Panc1 (cell line): ENCODE data around the gene KRTAP6-2. TPM values are rescaled to one million over a fixed set of nuclear protein-coding genes. Genes with fewer than 3 reads are reported as not detected.

Experiments used
- ATAC-seq: fragments of 200-7000 bp; cut with Tn5 transposase; 2 replicates; pipeline ENCODE4 v1.9.1; 2020; ENCODE audit warnings: mild to moderate bottlenecking, moderate library complexity
- BruUV-seq: library from RNA; stranded (reverse); fragments of 400-500 nt; replicated peaks from 2 replicates; lab custom pipeline; 2021; lab: Mats Ljungman, UMichigan
- CTCF ChIA-PET: fragments of 300-600 bp; sonication (Branson Sonifier 250); formaldehyde crosslinking; loops from one replicate; lab custom pipeline; 2022; ENCODE audit warnings: antibody characterized with exemption; lab: Charles Lee
- POLR2A ChIA-PET: fragments of 300-600 bp; sonication (Branson Sonifier 250); formaldehyde crosslinking; loops from one replicate; lab custom pipeline; 2022; ENCODE audit warnings: antibody characterized with exemption; lab: Charles Lee
- DNase-seq: peaks from one replicate; pipeline ENCODE4 v3.0.0-alpha.2; 2010; ENCODE audit warnings: low read depth, low spot score
- H3K27ac ChIP-seq: 2 replicates; pipeline ENCODE4 v1.5.1; 2011; ENCODE audit warnings: mild to moderate bottlenecking, low read length, inconsistent platforms
- H3K27me3 ChIP-seq: fragments of 200-500 bp; sonication (Bioruptor generic); 2 replicates; pipeline ENCODE4 v1.6.0; 2014; ENCODE audit warnings: low read length, inconsistent platforms; ENCODE audit not compliant: control insufficient read depth, insufficient read depth
- H3K36me3 ChIP-seq: fragments of 200-500 bp; sonication (Bioruptor generic); 2 replicates; pipeline ENCODE4 v1.5.1; 2014; ENCODE audit warnings: inconsistent platforms, mild to moderate bottlenecking, low read length, moderate library complexity; ENCODE audit not compliant: control insufficient read depth, insufficient read depth
- H3K4me1 ChIP-seq: 2 replicates; pipeline ENCODE4 v1.5.1; 2011; ENCODE audit warnings: inconsistent platforms, mild to moderate bottlenecking, low read length, moderate library complexity; ENCODE audit not compliant: control insufficient read depth, insufficient read depth
- H3K4me3 ChIP-seq, 2 experiments: 2 replicates each; pipeline ENCODE4 v1.5.1; 2011 to 2012; ENCODE audit warnings: low read depth in 2 of 2, low read length in 2 of 2, mild to moderate bottlenecking in 2 of 2, inconsistent platforms in 1 of 2, moderate library complexity in 1 of 2
- H3K9me3 ChIP-seq: fragments of 200-500 bp; sonication (Bioruptor generic); 2 replicates; pipeline ENCODE4 v1.5.1; 2014; ENCODE audit warnings: low read depth, mild to moderate bottlenecking, inconsistent platforms, low read length, moderate library complexity; ENCODE audit not compliant: control insufficient read depth, insufficient read depth
- POLR2AphosphoS5 ChIP-seq: IDR thresholded peaks from 2 replicates; pipeline ENCODE4 v1.6.1; 2012; ENCODE audit warnings: mild to moderate bottlenecking, low read depth, low read length, moderate library complexity
- SIN3A ChIP-seq: IDR thresholded peaks from 2 replicates; pipeline ENCODE4 v1.6.1; 2012; ENCODE audit warnings: low read depth, mild to moderate bottlenecking, low read length, moderate library complexity, borderline replicate concordance; ENCODE audit not compliant: insufficient read depth
- TCF7L2 ChIP-seq: IDR thresholded peaks from 2 replicates; pipeline ENCODE4 v1.6.1; 2011; ENCODE audit warnings: mild to moderate bottlenecking, low read depth, low read length, inconsistent platforms
- in situ Hi-C: cut with HindIII; loops from 2 replicates; pipeline ENCODE4 v1.10.0; 2016; ENCODE audit warnings: low sequenced_read_pairs, low pct_unique_long_range_greater_than_20kb
- intact Hi-C: fragments of 100-400 bp; cut with micrococcal nuclease; formaldehyde crosslinking; loops from one replicate; pipeline ENCODE4 v1.10.0; 2022; ENCODE audit not compliant: unreplicated experiment
- total RNA-seq: library from RNA; stranded (reverse); gene quantifications from one replicate; pipeline ENCODE4 v1.2.1, GENCODE V29; 2021; ENCODE audit not compliant: unreplicated experiment
- TF ChIP-seq, protein P1 (sequence below): fragments of 450-650 bp; IDR thresholded peaks from 2 replicates; pipeline ENCODE4 v1.5.1; 2017; ENCODE audit warnings: mild to moderate bottlenecking
- TF ChIP-seq, protein P2 (sequence below), 2 experiments: IDR thresholded peaks; 2 replicates each; pipeline ENCODE4 v1.6.1; 2011 to 2012; ENCODE audit warnings: low read depth in 2 of 2, control low read depth in 1 of 2, low read length in 1 of 2, mild to moderate bottlenecking in 1 of 2, moderate library complexity in 1 of 2; ENCODE audit not compliant: insufficient read depth in 1 of 2

KRTAP6-2 gene
- total RNA-seq, 1 experiment from 2014 or later: not detected

GRCh38 chr21:30592140-30592539, 6.6 kb downstream of the KRTAP6-2 start, which contains the start of gene KRTAP6-3:
Gene KRTAP6-3, plus strand, starts transcription at chr21:30592440. Its CDS starts 6 bp downstream, at chr21:30592446.
- TF ChIP-seq TCF7L2 (no peak), POLR2AphosphoS5 (no peak)
- TF ChIP-seq, protein P1, sequence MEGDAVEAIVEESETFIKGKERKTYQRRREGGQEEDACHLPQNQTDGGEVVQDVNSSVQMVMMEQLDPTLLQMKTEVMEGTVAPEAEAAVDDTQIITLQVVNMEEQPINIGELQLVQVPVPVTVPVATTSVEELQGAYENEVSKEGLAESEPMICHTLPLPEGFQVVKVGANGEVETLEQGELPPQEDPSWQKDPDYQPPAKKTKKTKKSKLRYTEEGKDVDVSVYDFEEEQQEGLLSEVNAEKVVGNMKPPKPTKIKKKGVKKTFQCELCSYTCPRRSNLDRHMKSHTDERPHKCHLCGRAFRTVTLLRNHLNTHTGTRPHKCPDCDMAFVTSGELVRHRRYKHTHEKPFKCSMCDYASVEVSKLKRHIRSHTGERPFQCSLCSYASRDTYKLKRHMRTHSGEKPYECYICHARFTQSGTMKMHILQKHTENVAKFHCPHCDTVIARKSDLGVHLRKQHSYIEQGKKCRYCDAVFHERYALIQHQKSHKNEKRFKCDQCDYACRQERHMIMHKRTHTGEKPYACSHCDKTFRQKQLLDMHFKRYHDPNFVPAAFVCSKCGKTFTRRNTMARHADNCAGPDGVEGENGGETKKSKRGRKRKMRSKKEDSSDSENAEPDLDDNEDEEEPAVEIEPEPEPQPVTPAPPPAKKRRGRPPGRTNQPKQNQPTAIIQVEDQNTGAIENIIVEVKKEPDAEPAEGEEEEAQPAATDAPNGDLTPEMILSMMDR: no peak
- TF ChIP-seq, protein P2, sequence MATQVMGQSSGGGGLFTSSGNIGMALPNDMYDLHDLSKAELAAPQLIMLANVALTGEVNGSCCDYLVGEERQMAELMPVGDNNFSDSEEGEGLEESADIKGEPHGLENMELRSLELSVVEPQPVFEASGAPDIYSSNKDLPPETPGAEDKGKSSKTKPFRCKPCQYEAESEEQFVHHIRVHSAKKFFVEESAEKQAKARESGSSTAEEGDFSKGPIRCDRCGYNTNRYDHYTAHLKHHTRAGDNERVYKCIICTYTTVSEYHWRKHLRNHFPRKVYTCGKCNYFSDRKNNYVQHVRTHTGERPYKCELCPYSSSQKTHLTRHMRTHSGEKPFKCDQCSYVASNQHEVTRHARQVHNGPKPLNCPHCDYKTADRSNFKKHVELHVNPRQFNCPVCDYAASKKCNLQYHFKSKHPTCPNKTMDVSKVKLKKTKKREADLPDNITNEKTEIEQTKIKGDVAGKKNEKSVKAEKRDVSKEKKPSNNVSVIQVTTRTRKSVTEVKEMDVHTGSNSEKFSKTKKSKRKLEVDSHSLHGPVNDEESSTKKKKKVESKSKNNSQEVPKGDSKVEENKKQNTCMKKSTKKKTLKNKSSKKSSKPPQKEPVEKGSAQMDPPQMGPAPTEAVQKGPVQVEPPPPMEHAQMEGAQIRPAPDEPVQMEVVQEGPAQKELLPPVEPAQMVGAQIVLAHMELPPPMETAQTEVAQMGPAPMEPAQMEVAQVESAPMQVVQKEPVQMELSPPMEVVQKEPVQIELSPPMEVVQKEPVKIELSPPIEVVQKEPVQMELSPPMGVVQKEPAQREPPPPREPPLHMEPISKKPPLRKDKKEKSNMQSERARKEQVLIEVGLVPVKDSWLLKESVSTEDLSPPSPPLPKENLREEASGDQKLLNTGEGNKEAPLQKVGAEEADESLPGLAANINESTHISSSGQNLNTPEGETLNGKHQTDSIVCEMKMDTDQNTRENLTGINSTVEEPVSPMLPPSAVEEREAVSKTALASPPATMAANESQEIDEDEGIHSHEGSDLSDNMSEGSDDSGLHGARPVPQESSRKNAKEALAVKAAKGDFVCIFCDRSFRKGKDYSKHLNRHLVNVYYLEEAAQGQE (IDR thresholded peaks at IDR 0.05; ENCODE audit: insufficient read depth in 1 of 2, low read depth in 2 of 2, low read length in 1 of 2): no peak
- in situ Hi-C loops: no loop called here
- intact Hi-C loops: no loop called here
- H3K9me3 ChIP-seq: no peaks in the 10 kb centered on the region
- H3K4me1 ChIP-seq: no peaks in the 10 kb centered on the region
- ATAC-seq: no peak
- H3K27ac ChIP-seq: no peak within 1 kb of the TSS
- no peaks in the 10 kb centered on the region for H3K36me3 ChIP-seq
- H3K4me3 ChIP-seq: no peak within 1 kb of the TSS
- no peaks in the 10 kb centered on the region for H3K27me3 ChIP-seq
- no peak for DNase-seq
- no TSS peak for BruUV-seq
- ChIA-PET POLR2A (no interaction called here), CTCF (no interaction called here)

DNA sequence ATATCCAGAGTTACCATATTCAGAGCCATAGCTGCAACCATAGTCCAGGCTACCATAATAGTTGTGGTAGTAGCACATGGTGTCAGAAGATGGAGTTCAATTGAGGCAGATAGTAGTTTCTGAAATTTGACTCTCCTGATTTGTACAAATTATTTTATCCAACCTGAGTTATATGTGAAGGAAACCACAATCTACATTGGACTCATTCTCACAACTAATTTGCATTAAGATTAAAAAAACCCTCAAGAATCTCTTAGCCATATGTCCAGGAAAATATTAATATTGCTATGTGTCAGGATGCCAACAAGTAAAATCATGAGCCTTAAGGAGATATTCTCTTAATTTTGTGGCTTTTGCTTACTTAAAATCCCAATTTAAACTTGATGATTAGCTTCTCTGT, 8.4 kb downstream of the KRTAP6-2 start, which contains the start of gene KRTAP22-2:
KRTAP22-2 (minus strand) TSS at position 101 of the 400 bp plus-strand sequence.
- ChIA-PET CTCF (no interaction called here), POLR2A (no interaction called here)
- DNase-seq: no peak
- intact Hi-C loops (no loop called here), in situ Hi-C loops (no loop called here)
- no peak within 1 kb of the TSS for H3K4me3 ChIP-seq
- H3K4me1 ChIP-seq: no peaks in the 10 kb centered on the region
- no TSS peak for BruUV-seq
- no peaks in the 10 kb centered on the region for H3K27me3 ChIP-seq
- H3K36me3 ChIP-seq: no peaks in the 10 kb centered on the region
- TF ChIP-seq TCF7L2 (no peak), POLR2AphosphoS5 (no peak), SIN3A (no peak)
- TF ChIP-seq, protein P1: no peak
- TF ChIP-seq, protein P2 (IDR thresholded peaks at IDR 0.05; ENCODE audit: insufficient read depth in 1 of 2, low read depth in 2 of 2, low read length in 1 of 2): no peak
- no peak within 1 kb of the TSS for H3K27ac ChIP-seq
- H3K9me3 ChIP-seq: no peaks in the 10 kb centered on the region
- no peak for ATAC-seq
